Upper lobe of right lung (tissue), 1 donor: Measurements from ENCODE around the gene CEACAM5. TPM values are rescaled to one million over a fixed set of nuclear protein-coding genes. Genes with fewer than 3 reads are reported as not detected.

ENCODE experiments used
- ATAC-seq: fragments of 200-7000 bp; cut with Tn5 transposase; one replicate; pipeline ENCODE4 v1.9.1; 2020; ENCODE audit warnings: mild to moderate bottlenecking, moderate library complexity
- DNase-seq: peaks from one replicate; pipeline ENCODE4 v3.0.0-alpha.2; 2020
- H3K27ac ChIP-seq: fragments of 200-600 bp; one replicate; pipeline ENCODE4 v1.8.0; 2022
- H3K27me3 ChIP-seq: fragments of 200-600 bp; one replicate; pipeline ENCODE4 v1.8.0; 2022; ENCODE audit warnings: mild to moderate bottlenecking
- H3K36me3 ChIP-seq: fragments of 200-600 bp; one replicate; pipeline ENCODE4 v1.8.0; 2022
- H3K4me1 ChIP-seq: fragments of 200-600 bp; one replicate; pipeline ENCODE4 v1.8.0; 2022
- H3K4me3 ChIP-seq: fragments of 200-600 bp; one replicate; pipeline ENCODE4 v1.8.0; 2022; ENCODE audit warnings: mild to moderate bottlenecking
- H3K9me3 ChIP-seq: fragments of 200-600 bp; one replicate; pipeline ENCODE4 v1.8.0; 2022
- CTCF ChIP-seq: fragments of 200-600 bp; IDR thresholded peaks from one replicate; pipeline ENCODE4 v1.8.0; 2022; ENCODE audit warnings: antibody characterized with exemption
- intact Hi-C: fragments of 100-400 bp; cut with DNase I; formaldehyde crosslinking; loops from one replicate; pipeline ENCODE4 v1.11.0; 2022
- total RNA-seq: library from RNA; stranded (reverse); fragmentation: NEBNext Ultra II Directional; extraction: Animal tissue kit (Norgen Biotek cat#: 25700); gene quantifications from one replicate; pipeline ENCODE4 v1.2.1, GENCODE V29; 2021
- donor health status: DM: no; HTN: yes; CAD: no; lungs with severe emphysema.

The CEACAM5 gene
- total RNA-seq, 1 donor from 2014 or later: 35.0 TPM

GRCh38 chr19:41774515-41774980, 66.1 kb downstream of the CEACAM5 start:
- ATAC-seq (peak; percentile 93), DNase-seq (no peak)
- intact Hi-C loops: no loop called here
- peaks cover 11% of the 10 kb centered on the region for H3K4me1 ChIP-seq
- H3K27ac ChIP-seq: peak overlapping the region; percentile 5
- peaks cover 5% of the 10 kb centered on the region for H3K27me3 ChIP-seq
- H3K4me3 ChIP-seq: no peak overlapping the region
- no peaks in the 10 kb centered on the region for H3K36me3 ChIP-seq
- H3K9me3 ChIP-seq: no peaks in the 10 kb centered on the region
- no peak for TF ChIP-seq CTCF

GRCh38 chr19:41776700-41777099, 68.3 kb downstream of the CEACAM5 start:
- intact Hi-C loops: no loop called here
- no peaks in the 10 kb centered on the region for H3K9me3 ChIP-seq
- TF ChIP-seq CTCF: no peak
- H3K27me3 ChIP-seq: peaks cover 9% of the 10 kb centered on the region
- H3K4me3 ChIP-seq: no peak overlapping the region
- no peaks in the 10 kb centered on the region for H3K36me3 ChIP-seq
- no peak for DNase-seq
- no peak overlapping the region for H3K27ac ChIP-seq
- ATAC-seq: no peak
- peaks cover 11% of the 10 kb centered on the region for H3K4me1 ChIP-seq

Other genes starting within 250 kb of the CEACAM5 start
- 16.3 TPM for gene CEACAM21, start 132.5 kb upstream of the CEACAM5 start, total RNA-seq
- 4.6 TPM for gene CEACAM4, start 81.6 kb upstream of the CEACAM5 start, total RNA-seq
- not detected for gene CEACAM7, start 20.4 kb upstream of the CEACAM5 start, total RNA-seq
- 732 TPM for gene CEACAM6, start 46.9 kb downstream of the CEACAM5 start, total RNA-seq
- 1.2 TPM for gene CEACAM3, start 88.0 kb downstream of the CEACAM5 start, total RNA-seq
- not detected for gene LYPD4, start 136.1 kb downstream of the CEACAM5 start, total RNA-seq
- gene DMRTC2, start 136.4 kb downstream of the CEACAM5 start, total RNA-seq: not detected
- 1,667 TPM for gene RPS19, start 151.6 kb downstream of the CEACAM5 start, total RNA-seq
- gene CD79A, start 168.7 kb downstream of the CEACAM5 start, total RNA-seq: 1.4 TPM
- 197 TPM for gene ARHGEF1, start 174.6 kb downstream of the CEACAM5 start, total RNA-seq
- gene ERFL, start 219.8 kb downstream of the CEACAM5 start, total RNA-seq: 0.43 TPM